HG03103 (cell line): ENCODE measurements around the gene SAMD8.
"Not testable (repeated sequence)": the region's sequence is repeated elsewhere in the genome, so short reads cannot be mapped to it uniquely, and the experiment has no call there.

Source experiments
- ATAC-seq: cut with Tn5 transposase; IDR thresholded peaks from one replicate; pipeline ENCODE4 v1.9.1; 2021; ENCODE audit warnings: low read depth; ENCODE audit not compliant: unreplicated experiment

The SAMD8 gene

GRCh38 chr10:75189266-75190096 is 78.0 kb downstream of the SAMD8 start:
- ATAC-seq = no peak

GRCh38 chr10:75191821-75192568 is 80.5 kb downstream of the SAMD8 start:
- no peak for ATAC-seq

GRCh38 chr10:75194625-75195024 is 83.2 kb downstream of the SAMD8 start:
- not testable (repeated sequence) for ATAC-seq

GRCh38 chr10:75195035-75195763 is 83.7 kb downstream of the SAMD8 start:
- ATAC-seq = no peak

GRCh38 chr10:75197066-75197465 is 85.6 kb downstream of the SAMD8 start:
- no peak for ATAC-seq

- ATAC-seq = no peak
These were observed 86.5 kb downstream of the SAMD8 start for GRCh38 chr10:75197906-75198305.

- not testable (repeated sequence) for ATAC-seq
These were observed 88.5 kb downstream of the SAMD8 start for GRCh38 chr10:75199949-75200348.

GRCh38 chr10:75201793-75202307 is 90.4 kb downstream of the SAMD8 start:
- ATAC-seq = no peak

- ATAC-seq = no peak
These were observed 91.0 kb downstream of the SAMD8 start for GRCh38 chr10:75202321-75203045.

GRCh38 chr10:75203046-75203620 is 91.7 kb downstream of the SAMD8 start:
- ATAC-seq = not testable (repeated sequence)

- no peak for ATAC-seq
These were observed 92.3 kb downstream of the SAMD8 start for GRCh38 chr10:75203724-75204123.

GRCh38 chr10:75205908-75206307 is 94.5 kb downstream of the SAMD8 start:
- ATAC-seq = no peak

- ATAC-seq = not testable (repeated sequence)
These were observed 95.2 kb downstream of the SAMD8 start for GRCh38 chr10:75206638-75207037.

GRCh38 chr10:75207079-75207856 is 95.8 kb downstream of the SAMD8 start:
- no peak for ATAC-seq

- ATAC-seq = no peak
These were observed 96.3 kb downstream of the SAMD8 start for GRCh38 chr10:75207857-75208144.

- ATAC-seq = no peak
These were observed 96.7 kb downstream of the SAMD8 start for GRCh38 chr10:75208181-75208580.

GRCh38 chr10:75209086-75209920 is 97.8 kb downstream of the SAMD8 start:
- no peak for ATAC-seq

- peak; percentile 41 for ATAC-seq
These were observed 98.4 kb downstream of the SAMD8 start for GRCh38 chr10:75209921-75210281.
